Keratinocyte (primary cell): ENCODE data around the gene FICD. TPM values are rescaled to one million over a fixed set of nuclear protein-coding genes. Genes with fewer than 3 reads are reported as not detected.

ENCODE experiments used
- DNase-seq: peaks from one replicate; pipeline ENCODE4 v3.0.0-alpha.2; 2011; ENCODE audit warnings: low read depth, missing footprints, low spot score
- FAIRE-seq: peaks from 2 replicates; lab custom pipeline; 2011; peaks lifted over from hg19 to GRCh38; lab: Jason Lieb, UNC
- H2AFZ ChIP-seq: 2 replicates; pipeline ENCODE4 v1.6.0; 2012; ENCODE audit warnings: low read length, control low read depth, inconsistent platforms; ENCODE audit not compliant: control insufficient read depth
- H3K27ac ChIP-seq: 2 replicates; pipeline ENCODE4 v1.5.1; 2011; ENCODE audit warnings: low read length; ENCODE audit not compliant: control insufficient read depth, insufficient read depth
- H3K27me3 ChIP-seq: 3 replicates; pipeline ENCODE4 v1.6.0; 2011; ENCODE audit warnings: low read length; ENCODE audit not compliant: control insufficient read depth, insufficient read depth; ENCODE audit errors: extremely low read depth
- H3K36me3 ChIP-seq, 2 experiments: 2 replicates in 1 of 2; 3 replicates in 1 of 2; pipeline ENCODE4 v1.5.1; 2011; ENCODE audit warnings: low read length in 2 of 2, mild to moderate bottlenecking in 1 of 2; ENCODE audit not compliant: control insufficient read depth in 2 of 2, insufficient read depth in 2 of 2; ENCODE audit errors: extremely low read depth in 1 of 2
- H3K4me1 ChIP-seq: 3 replicates; pipeline ENCODE4 v1.5.1; 2011; ENCODE audit warnings: low read length; ENCODE audit not compliant: control insufficient read depth, insufficient read depth; ENCODE audit errors: extremely low read depth
- H3K4me2 ChIP-seq: 3 replicates; pipeline ENCODE4 v1.6.0; 2011; ENCODE audit warnings: low read depth, low read length; ENCODE audit not compliant: control insufficient read depth, insufficient read depth; ENCODE audit errors: extremely low read depth
- H3K4me3 ChIP-seq, 3 experiments: fragments of 200-600 bp in 1 of 3; sonication (generic) in 1 of 3; 2 replicates in 2 of 3; 3 replicates in 1 of 3; pipeline ENCODE4 v1.5.1; 2011 to 2016; ENCODE audit warnings: low read length in 3 of 3, mild to moderate bottlenecking in 3 of 3, control low read depth in 2 of 3, inconsistent platforms in 1 of 3, low read depth in 1 of 3, mixed read lengths in 1 of 3, mixed run types in 1 of 3, moderate library complexity in 1 of 3; ENCODE audit not compliant: control insufficient read depth in 2 of 3, insufficient read depth in 2 of 3; ENCODE audit errors: extremely low read depth in 1 of 3
- H3K79me2 ChIP-seq: 2 replicates; pipeline ENCODE4 v1.6.0; 2012; ENCODE audit warnings: low read length; ENCODE audit not compliant: control insufficient read depth, insufficient read depth
- H3K9ac ChIP-seq: 3 replicates; pipeline ENCODE4 v1.6.0; 2011; ENCODE audit warnings: low read length; ENCODE audit not compliant: control insufficient read depth, insufficient read depth; ENCODE audit errors: extremely low read depth
- H3K9me1 ChIP-seq: 3 replicates; pipeline ENCODE4 v1.6.0; 2011; ENCODE audit warnings: low read length; ENCODE audit not compliant: control insufficient read depth, insufficient read depth; ENCODE audit errors: extremely low read depth
- H3K9me3 ChIP-seq: 2 replicates; pipeline ENCODE4 v1.5.1; 2012; ENCODE audit warnings: low read depth, low read length; ENCODE audit not compliant: control insufficient read depth
- H4K20me1 ChIP-seq: 3 replicates; pipeline ENCODE4 v1.6.0; 2011; ENCODE audit warnings: low read length; ENCODE audit not compliant: control insufficient read depth, insufficient read depth; ENCODE audit errors: extremely low read depth
- EZH2 ChIP-seq: IDR thresholded peaks from one replicate; pipeline ENCODE4 v1.6.1; 2012; ENCODE audit warnings: inconsistent platforms, mild to moderate bottlenecking, low read length, moderate library complexity
- dilution Hi-C: fragments of 300-500 bp; cut with MboI; formaldehyde crosslinking; loops from one replicate; pipeline ENCODE4 v1.7.0; 2020; ENCODE audit warnings: low sequenced_read_pairs; ENCODE audit not compliant: extremely low pct_ligation_motif_present
- polyA plus RNA-seq, 5 experiments: library from polyadenylated mRNA; depleted of rRNA in 3 of 5; stranded (reverse) in 3 of 5; stranded (forward) in 1 of 5; unstranded in 1 of 5; fragments of >200 nt; gene quantifications; 1 replicate in 1 of 5; 2 replicates in 3 of 5; 3 replicates in 1 of 5; pipeline versions ENCODE4 v1.2.1 to v1.2.3, GENCODE V29; 2011 to 2012; ENCODE audit warnings: missing spikeins in 2 of 5, low read depth in 1 of 5, low replicate concordance in 1 of 5
- TF ChIP-seq, protein P1 (sequence below), 3 experiments: IDR thresholded peaks in 1 of 3; conservative IDR thresholded peaks in 1 of 3; optimal IDR thresholded peaks in 1 of 3; 2 replicates in 2 of 3; 3 replicates in 1 of 3; pipeline versions ENCODE3 to v1.5.1; 2011; ENCODE audit warnings: low read length in 3 of 3, mild to moderate bottlenecking in 3 of 3, moderate library complexity in 2 of 3, control low read depth in 1 of 3, inconsistent platforms in 1 of 3; ENCODE audit not compliant: insufficient read depth in 2 of 3; ENCODE audit errors: extremely low read depth in 1 of 3

The FICD gene
- polyA plus RNA-seq, 1 donor (not counting 4 experiments of a cell fraction or from before 2014, with no cell fraction given), result 0.47 TPM

DNA sequence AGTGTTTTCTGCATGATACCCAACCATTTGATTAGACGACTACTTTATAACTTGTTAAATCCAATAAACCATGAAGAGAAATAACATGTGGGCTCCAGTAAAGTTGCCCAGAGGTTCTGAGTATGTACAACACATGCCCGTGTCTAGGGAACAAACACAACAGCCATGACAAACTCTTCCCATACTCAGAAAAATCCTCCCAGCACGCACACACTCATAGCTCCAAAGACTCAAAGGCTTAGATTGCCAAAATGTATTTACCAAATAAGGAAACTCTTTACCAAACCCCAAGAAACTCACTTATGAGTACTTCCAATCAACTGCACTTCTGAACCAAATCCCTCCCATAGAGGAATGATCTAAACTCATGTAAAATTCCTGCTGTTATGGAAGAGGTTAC is 28.6 kb downstream of the FICD start:
- Histone ChIP-seq H3K4me2 (no peak overlapping the region), H3K79me2 (peaks cover 49% of the 10 kb centered on the region), H3K4me1 (no peaks in the 10 kb centered on the region), H3K27me3 (no peaks in the 10 kb centered on the region), H3K4me3 (no peak overlapping the region), H3K9ac (no peak overlapping the region), H3K9me3 (no peaks in the 10 kb centered on the region), H3K36me3 (peaks cover 13% of the 10 kb centered on the region in 2 experiments), H3K9me1 (no peaks in the 10 kb centered on the region), H2AFZ (no peak overlapping the region), H4K20me1 (peaks cover 6% of the 10 kb centered on the region), H3K27ac (no peak overlapping the region)
- DNase-seq (no peak), FAIRE-seq (no peak)
- no peak for TF ChIP-seq EZH2
- TF ChIP-seq, protein P1, sequence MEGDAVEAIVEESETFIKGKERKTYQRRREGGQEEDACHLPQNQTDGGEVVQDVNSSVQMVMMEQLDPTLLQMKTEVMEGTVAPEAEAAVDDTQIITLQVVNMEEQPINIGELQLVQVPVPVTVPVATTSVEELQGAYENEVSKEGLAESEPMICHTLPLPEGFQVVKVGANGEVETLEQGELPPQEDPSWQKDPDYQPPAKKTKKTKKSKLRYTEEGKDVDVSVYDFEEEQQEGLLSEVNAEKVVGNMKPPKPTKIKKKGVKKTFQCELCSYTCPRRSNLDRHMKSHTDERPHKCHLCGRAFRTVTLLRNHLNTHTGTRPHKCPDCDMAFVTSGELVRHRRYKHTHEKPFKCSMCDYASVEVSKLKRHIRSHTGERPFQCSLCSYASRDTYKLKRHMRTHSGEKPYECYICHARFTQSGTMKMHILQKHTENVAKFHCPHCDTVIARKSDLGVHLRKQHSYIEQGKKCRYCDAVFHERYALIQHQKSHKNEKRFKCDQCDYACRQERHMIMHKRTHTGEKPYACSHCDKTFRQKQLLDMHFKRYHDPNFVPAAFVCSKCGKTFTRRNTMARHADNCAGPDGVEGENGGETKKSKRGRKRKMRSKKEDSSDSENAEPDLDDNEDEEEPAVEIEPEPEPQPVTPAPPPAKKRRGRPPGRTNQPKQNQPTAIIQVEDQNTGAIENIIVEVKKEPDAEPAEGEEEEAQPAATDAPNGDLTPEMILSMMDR (optimal IDR thresholded peaks at IDR 0.05 in 1 of 3, IDR thresholded peaks at IDR 0.05 in 1 of 3, conservative IDR thresholded peaks at IDR 0.05 in 1 of 3; ENCODE audit: extremely low read depth in 1 of 3, insufficient read depth in 2 of 3, low read length in 3 of 3), result no peak
- dilution Hi-C loops, result no loop called here

DNA sequence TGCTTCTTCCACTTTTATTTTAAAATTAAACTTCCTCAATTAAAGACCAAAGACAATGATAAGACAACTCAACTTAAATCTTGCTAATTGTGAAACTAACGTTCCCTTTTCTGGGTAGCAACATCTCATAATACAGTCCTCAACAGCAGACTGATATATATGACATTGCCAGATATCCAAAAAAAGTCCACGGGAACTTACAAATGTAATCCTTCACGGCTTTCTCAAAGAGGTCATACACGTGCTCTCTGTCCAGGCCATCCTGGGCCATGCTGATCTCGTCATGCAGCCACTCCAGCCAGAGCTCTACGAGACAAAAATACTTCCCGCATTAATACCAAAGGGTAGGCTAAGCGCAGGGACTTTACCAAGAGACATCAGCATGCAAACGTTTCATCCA is 32.6 kb downstream of the FICD start:
- H2AFZ ChIP-seq, result no peak overlapping the region
- DNase-seq (no peak), FAIRE-seq (no peak)
- no peaks in the 10 kb centered on the region for H3K27me3 ChIP-seq
- TF ChIP-seq, protein P1 (optimal IDR thresholded peaks at IDR 0.05 in 1 of 3, IDR thresholded peaks at IDR 0.05 in 1 of 3, conservative IDR thresholded peaks at IDR 0.05 in 1 of 3; ENCODE audit: extremely low read depth in 1 of 3, insufficient read depth in 2 of 3, low read length in 3 of 3), result no peak
- no peak for TF ChIP-seq EZH2
- H3K9ac ChIP-seq, result no peak overlapping the region
- no peaks in the 10 kb centered on the region for H3K9me3 ChIP-seq
- no peak overlapping the region for H3K27ac ChIP-seq
- peaks cover 3% of the 10 kb centered on the region for H4K20me1 ChIP-seq
- H3K4me2 ChIP-seq, result no peak overlapping the region
- no peak overlapping the region for H3K4me3 ChIP-seq
- peaks cover 54% of the 10 kb centered on the region for H3K79me2 ChIP-seq
- no peaks in the 10 kb centered on the region for H3K4me1 ChIP-seq
- H3K36me3 ChIP-seq, result peaks cover 13 to 19% of the 10 kb centered on the region in 2 experiments
- peaks cover 4% of the 10 kb centered on the region for H3K9me1 ChIP-seq
- dilution Hi-C loops, result no loop called here
